Gastroesophageal sphincter (tissue), 4 donors: ENCODE results near the gene RNMT. TPM values are rescaled to one million over a fixed set of nuclear protein-coding genes. Genes with fewer than 3 reads are reported as not detected.

Experiments used
- ATAC-seq: fragments of 150-250 bp; one replicate; pipeline ENCODE4 v1.9.1; 2016; ENCODE audit warnings: mild to moderate bottlenecking, moderate library complexity
- H3K27ac ChIP-seq, 4 donors: fragments of 200-600 bp; sonication (generic) in 3 of 4; 1 replicate in 3 of 4; 2 replicates in 1 of 4; pipeline ENCODE4 v1.5.1; 2016 to 2019
- H3K27me3 ChIP-seq: fragments of 200-600 bp; sonication (generic); one replicate; pipeline ENCODE4 v1.5.1; 2019
- H3K36me3 ChIP-seq, 2 donors: fragments of 200-600 bp; sonication (generic); one replicate each; pipeline ENCODE4 v1.5.1; 2019; ENCODE audit warnings: control low read depth in 1 of 2
- H3K4me1 ChIP-seq, 3 donors: fragments of 200-600 bp; sonication (generic); 1 replicate in 2 of 3; 2 replicates in 1 of 3; pipeline ENCODE4 v1.5.1; 2016 to 2019; ENCODE audit warnings: control low read depth in 2 of 3
- H3K4me3 ChIP-seq, 2 donors: fragments of 200-600 bp; sonication (generic); one replicate each; pipeline ENCODE4 v1.5.1; 2019; ENCODE audit warnings: mild to moderate bottlenecking in 1 of 2, moderate library complexity in 1 of 2
- H3K9me3 ChIP-seq, 3 donors: fragments of 200-600 bp; sonication (generic); one replicate each; pipeline ENCODE4 v1.5.1; 2017 to 2019; ENCODE audit warnings: control low read depth in 2 of 3
- EP300 ChIP-seq: sonication (generic); formaldehyde crosslinking; IDR thresholded peaks from one replicate; pipeline ENCODE4 v1.6.1; 2017; ENCODE audit warnings: antibody characterized with exemption, mild to moderate bottlenecking
- POLR2A ChIP-seq, 2 donors: fragments of 450-650 bp; IDR thresholded peaks; one replicate each; pipeline ENCODE4 v1.6.1; 2017; ENCODE audit warnings: antibody characterized with exemption in 2 of 2, mild to moderate bottlenecking in 2 of 2, moderate library complexity in 1 of 2
- POLR2AphosphoS5 ChIP-seq: sonication (generic); formaldehyde crosslinking; IDR thresholded peaks from one replicate; pipeline ENCODE4 v1.6.1; 2017; ENCODE audit warnings: antibody characterized with exemption
- WGBS, 2 donors: methylation state at CpG; one replicate each; pipeline ENCODE4 v1.1.5; 2018; ENCODE audit warnings: low coverage in 1 of 2; 5-methylcytosine and 5-hydroxymethylcytosine counted together
- total RNA-seq, 4 donors: library from RNA; depleted of rRNA; stranded (reverse); fragments of >200 nt; gene quantifications; one replicate each; pipeline ENCODE4 v1.1.0, GENCODE V29; 2016
- TF ChIP-seq, protein P1 (sequence below), 4 experiments: fragments of 200-600 bp in 2 of 4; fragments of 450-650 bp in 2 of 4; sonication (generic) in 1 of 4; IDR thresholded peaks; one replicate each; pipeline ENCODE4 v1.5.1; 2017 to 2019; ENCODE audit warnings: antibody characterized with exemption in 4 of 4, mild to moderate bottlenecking in 2 of 4, moderate library complexity in 2 of 4

The RNMT gene
- total RNA-seq, 4 donors from 2014 or later, result 18.6 to 27.1 (median 24.0) TPM

DNA sequence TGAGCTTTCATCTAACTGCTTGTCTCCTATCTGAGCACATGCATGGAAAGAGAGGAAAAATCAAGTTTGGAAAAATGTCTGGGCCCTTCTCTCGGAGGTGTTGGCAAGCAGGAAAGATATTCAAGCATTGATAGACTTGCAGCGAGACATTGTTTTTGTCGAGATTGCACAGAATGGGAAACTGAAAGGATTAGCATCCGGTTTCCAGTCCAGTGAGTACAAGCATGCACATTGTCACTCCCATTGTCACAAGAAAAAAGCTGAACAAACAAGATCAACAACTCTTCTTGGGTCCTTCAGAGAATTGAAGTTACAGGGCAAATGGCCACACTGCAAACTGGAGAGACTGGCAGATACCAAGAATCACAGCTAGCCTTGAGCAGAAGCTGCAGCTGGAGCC lies 77.8 kb downstream of the RNMT start:
- TF ChIP-seq POLR2A (IDR thresholded peaks at IDR 0.05), result no peak
- TF ChIP-seq, protein P1, sequence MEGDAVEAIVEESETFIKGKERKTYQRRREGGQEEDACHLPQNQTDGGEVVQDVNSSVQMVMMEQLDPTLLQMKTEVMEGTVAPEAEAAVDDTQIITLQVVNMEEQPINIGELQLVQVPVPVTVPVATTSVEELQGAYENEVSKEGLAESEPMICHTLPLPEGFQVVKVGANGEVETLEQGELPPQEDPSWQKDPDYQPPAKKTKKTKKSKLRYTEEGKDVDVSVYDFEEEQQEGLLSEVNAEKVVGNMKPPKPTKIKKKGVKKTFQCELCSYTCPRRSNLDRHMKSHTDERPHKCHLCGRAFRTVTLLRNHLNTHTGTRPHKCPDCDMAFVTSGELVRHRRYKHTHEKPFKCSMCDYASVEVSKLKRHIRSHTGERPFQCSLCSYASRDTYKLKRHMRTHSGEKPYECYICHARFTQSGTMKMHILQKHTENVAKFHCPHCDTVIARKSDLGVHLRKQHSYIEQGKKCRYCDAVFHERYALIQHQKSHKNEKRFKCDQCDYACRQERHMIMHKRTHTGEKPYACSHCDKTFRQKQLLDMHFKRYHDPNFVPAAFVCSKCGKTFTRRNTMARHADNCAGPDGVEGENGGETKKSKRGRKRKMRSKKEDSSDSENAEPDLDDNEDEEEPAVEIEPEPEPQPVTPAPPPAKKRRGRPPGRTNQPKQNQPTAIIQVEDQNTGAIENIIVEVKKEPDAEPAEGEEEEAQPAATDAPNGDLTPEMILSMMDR (IDR thresholded peaks at IDR 0.05), result no peak
- TF ChIP-seq POLR2AphosphoS5, result no peak
- H3K4me3 ChIP-seq, result no peak overlapping the region
- H3K27me3 ChIP-seq, result peaks cover 24% of the 10 kb centered on the region
- H3K4me1 ChIP-seq, result peaks cover 0 to 11% (median 2%) of the 10 kb centered on the region in 3 donors
- H3K9me3 ChIP-seq, result no peaks in the 10 kb centered on the region
- no peaks in the 10 kb centered on the region for H3K36me3 ChIP-seq
- WGBS, 2 donors, result 62 to 85% methylated on average over 4 of the region's 4 CpGs
- no peak for ATAC-seq
- H3K27ac ChIP-seq, result no peak overlapping the region

DNA sequence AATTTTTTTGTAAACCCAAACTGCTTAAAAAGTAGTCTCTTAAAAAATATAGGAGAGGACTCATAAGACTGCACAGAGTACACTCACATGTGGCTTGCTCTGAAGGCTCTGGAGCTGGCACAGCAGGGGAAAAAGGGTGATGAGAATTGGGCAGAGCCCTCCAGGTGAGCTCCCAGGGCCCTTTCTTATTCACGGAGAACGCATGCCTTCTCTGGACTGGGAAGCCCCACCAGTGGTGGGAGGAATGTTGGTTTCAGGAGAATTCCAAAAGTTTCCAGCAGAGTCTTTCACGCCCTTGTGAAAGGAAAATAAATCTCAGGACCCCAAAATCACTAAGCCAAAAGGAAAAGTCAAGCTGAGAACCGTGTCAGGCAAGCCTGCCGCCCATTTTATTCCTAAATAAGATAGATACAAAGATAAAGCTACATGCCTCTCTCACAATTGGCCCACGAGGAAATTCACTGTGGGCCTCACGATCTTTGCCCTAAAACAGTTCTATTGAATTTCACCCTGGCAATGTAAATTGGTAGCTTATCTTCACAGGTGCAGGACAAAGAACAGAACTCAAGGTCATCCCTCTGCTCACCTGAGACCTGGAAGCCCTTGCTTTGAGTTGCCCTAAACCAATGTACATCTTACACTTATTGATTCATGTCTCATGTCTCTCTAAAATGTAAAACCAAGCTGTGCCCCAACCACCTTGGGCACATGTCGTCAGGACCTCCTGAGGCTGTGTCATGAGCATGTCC lies 82.0 kb downstream of the RNMT start:
- no peaks in the 10 kb centered on the region for H3K4me1 ChIP-seq
- no peaks in the 10 kb centered on the region for H3K36me3 ChIP-seq
- no peaks in the 10 kb centered on the region for H3K9me3 ChIP-seq
- no peak overlapping the region for H3K27ac ChIP-seq
- 36 to 53% methylated on average over 6 to 8 of the region's 8 CpGs for WGBS, 2 donors
- TF ChIP-seq, protein P1 (IDR thresholded peaks at IDR 0.05), result no peak
- no peak for TF ChIP-seq EP300
- TF ChIP-seq POLR2A (IDR thresholded peaks at IDR 0.05), result no peak
- TF ChIP-seq POLR2AphosphoS5, result no peak
- peaks cover 11% of the 10 kb centered on the region for H3K27me3 ChIP-seq
- no peak overlapping the region for H3K4me3 ChIP-seq
- ATAC-seq, result no peak

DNA sequence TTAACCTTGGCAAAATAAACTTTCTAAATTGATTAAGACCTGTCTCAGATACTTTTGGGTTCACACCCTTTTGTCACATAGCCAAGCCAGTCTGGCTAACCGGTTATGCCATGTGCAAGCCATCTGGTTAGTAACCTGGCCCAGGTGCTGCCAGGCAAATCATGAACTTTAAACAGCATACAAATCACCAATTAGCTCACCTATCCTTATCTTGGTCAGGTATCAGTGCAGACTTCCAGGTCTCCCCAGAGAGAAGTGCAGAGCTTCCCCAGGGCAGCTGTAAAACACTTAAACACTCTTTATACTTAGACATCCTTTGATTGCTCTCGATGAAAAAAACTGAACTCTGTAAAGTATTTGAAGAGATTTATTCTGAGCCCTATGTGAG lies 82.6 kb downstream of the RNMT start:
- 43 to 63% methylated on average over 1 to 2 of the region's 2 CpGs for WGBS, 2 donors
- no peak for ATAC-seq
- H3K27ac ChIP-seq, result no peak overlapping the region

DNA sequence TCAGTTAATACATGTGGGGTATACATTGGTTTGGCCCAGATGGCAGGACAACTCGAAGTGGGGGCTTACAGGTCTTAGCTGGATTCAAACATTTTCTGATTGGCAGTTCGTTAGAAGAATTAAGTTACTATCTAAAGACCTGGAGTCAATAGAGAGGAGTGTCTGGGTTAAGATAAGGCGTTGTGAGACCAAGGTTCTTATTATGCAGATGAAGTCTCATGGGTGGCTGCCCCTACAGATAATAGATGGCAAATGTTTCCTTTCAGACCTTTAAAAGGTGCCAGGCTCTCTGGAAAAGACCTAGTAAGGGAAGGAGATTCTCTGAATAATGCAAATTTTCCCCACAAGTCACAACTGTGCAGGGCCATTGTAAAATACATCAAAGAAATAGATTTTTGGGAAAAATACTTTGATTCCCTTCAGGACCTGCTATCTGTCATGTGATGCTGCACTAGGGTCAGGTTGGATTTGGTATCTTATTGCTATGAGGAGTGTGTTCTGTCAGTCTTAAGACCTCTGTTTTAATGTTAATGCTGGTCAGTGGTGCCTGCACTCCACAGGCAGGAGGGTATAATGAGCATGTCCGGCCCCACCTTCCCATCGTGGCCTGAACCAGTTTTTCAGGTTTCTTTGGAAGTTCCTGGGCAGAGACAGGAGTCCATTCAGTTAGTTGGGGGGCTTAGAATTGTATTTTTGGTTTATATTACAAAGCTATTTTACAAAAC lies 83.2 kb downstream of the RNMT start:
- TF ChIP-seq POLR2AphosphoS5, result no peak
- no peak for TF ChIP-seq EP300
- TF ChIP-seq, protein P1 (IDR thresholded peaks at IDR 0.05), result no peak
- TF ChIP-seq POLR2A (IDR thresholded peaks at IDR 0.05), result no peak
- H3K36me3 ChIP-seq, result no peaks in the 10 kb centered on the region
- no peaks in the 10 kb centered on the region for H3K4me1 ChIP-seq
- H3K27me3 ChIP-seq, result peaks cover 9% of the 10 kb centered on the region
- H3K4me3 ChIP-seq, result no peak overlapping the region
- WGBS, 2 donors, result 32 to 33% methylated on average over 5 of the region's 5 CpGs
- H3K9me3 ChIP-seq, result no peaks in the 10 kb centered on the region
- H3K27ac ChIP-seq, result no peak overlapping the region
- ATAC-seq, result no peak

More for the DNA sequence above, 82.6 kb downstream of the RNMT start:
- TF ChIP-seq POLR2AphosphoS5 (no peak), POLR2A (IDR thresholded peaks at IDR 0.05) (no peak), EP300 (no peak)
- TF ChIP-seq, protein P1 (IDR thresholded peaks at IDR 0.05), result no peak
- no peaks in the 10 kb centered on the region for H3K9me3 ChIP-seq
- peaks cover 9% of the 10 kb centered on the region for H3K27me3 ChIP-seq
- no peaks in the 10 kb centered on the region for H3K36me3 ChIP-seq
- no peak overlapping the region for H3K4me3 ChIP-seq
- H3K4me1 ChIP-seq, result no peaks in the 10 kb centered on the region
